H9 (cell line): ENCODE results near the gene RBKS. TPM values are rescaled to one million over a fixed set of nuclear protein-coding genes. Genes with fewer than 3 reads are reported as not detected.

Experiments used
- DNase-seq: peaks from one replicate; pipeline ENCODE4 v3.0.0-alpha.2; 2017
- H2AFZ ChIP-seq: one replicate; pipeline ENCODE4 v1.6.1; 2013; ENCODE audit warnings: mild to moderate bottlenecking, low read length, control low read depth, moderate library complexity
- H2AK5ac ChIP-seq: 2 replicates; pipeline ENCODE4 v1.6.1; 2013; ENCODE audit warnings: low read length, control low read depth, mixed read lengths; ENCODE audit not compliant: insufficient read length
- H2BK120ac ChIP-seq: one replicate; pipeline ENCODE4 v1.6.1; 2013; ENCODE audit warnings: low read depth, mild to moderate bottlenecking, low read length, control low read depth, inconsistent platforms; ENCODE audit not compliant: poor library complexity, severe bottlenecking
- H2BK12ac ChIP-seq: 2 replicates; pipeline ENCODE4 v1.6.1; 2013; ENCODE audit warnings: low read length, control low read depth, mixed read lengths, low read depth; ENCODE audit not compliant: insufficient read length
- H2BK15ac ChIP-seq: 2 replicates; pipeline ENCODE4 v1.6.1; 2013; ENCODE audit warnings: low read depth, low read length, control low read depth
- H2BK20ac ChIP-seq: one replicate; pipeline ENCODE4 v1.6.1; 2013; ENCODE audit warnings: low read depth, mild to moderate bottlenecking, low read length, control low read depth, inconsistent platforms; ENCODE audit not compliant: poor library complexity, severe bottlenecking
- H2BK5ac ChIP-seq: 2 replicates; pipeline ENCODE4 v1.6.1; 2013; ENCODE audit warnings: low read length, control low read depth, mixed read lengths; ENCODE audit not compliant: insufficient read length
- H3K14ac ChIP-seq: 2 replicates; pipeline ENCODE4 v1.6.1; 2013; ENCODE audit warnings: low read length, control low read depth; ENCODE audit not compliant: insufficient read depth
- H3K18ac ChIP-seq: 2 replicates; pipeline ENCODE4 v1.6.1; 2013; ENCODE audit warnings: low read depth, mild to moderate bottlenecking, mixed read lengths, low read length, control low read depth; ENCODE audit not compliant: insufficient read length
- H3K23ac ChIP-seq: 2 replicates; pipeline ENCODE4 v1.6.1; 2013; ENCODE audit warnings: low read length, control low read depth, mixed read lengths, low read depth; ENCODE audit not compliant: insufficient read length
- H3K23me2 ChIP-seq: 2 replicates; pipeline ENCODE4 v1.6.1; 2013; ENCODE audit warnings: low read depth, mild to moderate bottlenecking, mixed read lengths, low read length, control low read depth; ENCODE audit not compliant: insufficient read length, poor library complexity, severe bottlenecking
- H3K27ac ChIP-seq: 2 replicates; pipeline ENCODE4 v1.5.1; 2013; ENCODE audit warnings: low read length, control low read depth, mixed read lengths, low read depth; ENCODE audit not compliant: insufficient read length
- H3K27me3 ChIP-seq: 2 replicates; pipeline ENCODE4 v1.6.1; 2013; ENCODE audit warnings: low read length, control low read depth, inconsistent platforms; ENCODE audit not compliant: insufficient read depth
- H3K4ac ChIP-seq: 2 replicates; pipeline ENCODE4 v1.6.1; 2013; ENCODE audit warnings: low read depth, mild to moderate bottlenecking, control low read depth, inconsistent platforms, low read length, moderate library complexity
- H3K4me1 ChIP-seq: 2 replicates; pipeline ENCODE4 v1.6.1; 2013; ENCODE audit warnings: low read length, control low read depth, inconsistent platforms; ENCODE audit not compliant: insufficient read depth
- H3K4me2 ChIP-seq: 2 replicates; pipeline ENCODE4 v1.6.1; 2013; ENCODE audit warnings: low read length, control low read depth, mixed read lengths; ENCODE audit not compliant: insufficient read length, insufficient read depth
- H3K56ac ChIP-seq: 2 replicates; pipeline ENCODE4 v1.6.1; 2013; ENCODE audit warnings: low read depth, mild to moderate bottlenecking, mixed read lengths, low read length, control low read depth; ENCODE audit not compliant: insufficient read length
- H3K79me1 ChIP-seq: 2 replicates; pipeline ENCODE4 v1.6.1; 2013; ENCODE audit warnings: low read depth, mild to moderate bottlenecking, moderate library complexity, low read length, control low read depth, inconsistent platforms; ENCODE audit not compliant: insufficient read depth, poor library complexity, severe bottlenecking
- H3K79me2 ChIP-seq: 2 replicates; pipeline ENCODE4 v1.6.1; 2013; ENCODE audit warnings: low read length, control low read depth, inconsistent platforms; ENCODE audit not compliant: insufficient read depth
- H3K9ac ChIP-seq: 2 replicates; pipeline ENCODE4 v1.6.1; 2013; ENCODE audit warnings: low read length, control low read depth, mixed read lengths; ENCODE audit not compliant: insufficient read length; ENCODE audit errors: extremely low read depth
- H3K9me3 ChIP-seq: one replicate; pipeline ENCODE4 v1.6.1; 2013; ENCODE audit warnings: low read depth, low read length, inconsistent platforms; ENCODE audit not compliant: control insufficient read depth
- H3T11ph ChIP-seq: one replicate; pipeline ENCODE4 v1.6.1; 2013; ENCODE audit warnings: mild to moderate bottlenecking, low read length, control low read depth, inconsistent platforms
- H4K20me1 ChIP-seq: one replicate; pipeline ENCODE4 v1.6.1; 2013; ENCODE audit not compliant: control insufficient read depth, insufficient read length, insufficient read depth
- H4K5ac ChIP-seq: 2 replicates; pipeline ENCODE4 v1.6.1; 2013; ENCODE audit warnings: low read depth, mild to moderate bottlenecking, mixed read lengths, low read length, control low read depth; ENCODE audit not compliant: insufficient read length
- H4K8ac ChIP-seq: replicated peaks from 2 replicates; pipeline ENCODE4 v1.6.1; 2013; ENCODE audit warnings: low read length, control low read depth, mixed read lengths, low read depth; ENCODE audit not compliant: insufficient read length
- H4K91ac ChIP-seq: 2 replicates; pipeline ENCODE4 v1.6.1; 2013; ENCODE audit warnings: low read depth, mild to moderate bottlenecking, moderate library complexity, mixed read lengths, low read length, control low read depth; ENCODE audit not compliant: insufficient read length
- H3K27ac Mint-ChIP-seq, 3 experiments: 2 replicates in 2 of 3; 3 replicates in 1 of 3; pipeline ENCODE4 v1.8.0; 2020 to 2021; ENCODE audit warnings: mixed read lengths in 3 of 3, mild to moderate bottlenecking in 1 of 3, moderate library complexity in 1 of 3
- H3K27me3 Mint-ChIP-seq: 2 replicates; pipeline ENCODE4 v1.8.0; 2021; ENCODE audit warnings: low read depth, mild to moderate bottlenecking, moderate library complexity, mixed read lengths
- H3K36me3 Mint-ChIP-seq, 3 experiments: 2 replicates in 2 of 3; 3 replicates in 1 of 3; pipeline ENCODE4 v1.8.0; 2020 to 2021; ENCODE audit warnings: low read depth in 3 of 3, mixed read lengths in 3 of 3; ENCODE audit not compliant: insufficient read depth in 1 of 3
- H3K4me1 Mint-ChIP-seq, 2 experiments: 2 replicates each; pipeline ENCODE4 v1.8.0; 2020; ENCODE audit warnings: mixed read lengths in 2 of 2
- H3K4me3 Mint-ChIP-seq, 2 experiments: 2 replicates in 1 of 2; 3 replicates in 1 of 2; pipeline ENCODE4 v1.8.0; 2020 to 2021; ENCODE audit warnings: mild to moderate bottlenecking in 2 of 2, mixed read lengths in 2 of 2, moderate library complexity in 1 of 2
- H3K9me3 Mint-ChIP-seq, 2 experiments: 2 replicates in 1 of 2; 3 replicates in 1 of 2; pipeline ENCODE4 v1.8.0; 2020; ENCODE audit warnings: mild to moderate bottlenecking in 2 of 2, mixed read lengths in 2 of 2, moderate library complexity in 1 of 2
- CTCF ChIP-seq: fragments of 200-600 bp; sonication (generic); conservative IDR thresholded peaks from 3 replicates; pipeline ENCODE4 v1.8.0; 2021; ENCODE audit warnings: antibody characterized with exemption, mild to moderate bottlenecking
- WGBS: extraction: QIAGEN DNeasy Blood & Tissue Kit; methylation state at CpG from one replicate; pipeline ENCODE4 v1.1.7; 2013; ENCODE audit warnings: missing lambda C conversion rate, low lambda C conversion rate, mixed read lengths; ENCODE audit not compliant: insufficient read length; ENCODE audit errors: extremely low coverage; 5-methylcytosine and 5-hydroxymethylcytosine counted together
- total RNA-seq: library from RNA; stranded (reverse); gene quantifications from 2 replicates; pipeline ENCODE4 v1.2.1, GENCODE V29; 2021

RBKS gene
- total RNA-seq, 1 experiment from 2014 or later, result 2.3 TPM

GRCh38 chr2:27779417-27780055 lies 110.7 kb downstream of the RBKS start:
- no peak overlapping the region for H3K27ac ChIP-seq
- no peak overlapping the region for H2BK120ac ChIP-seq
- no peak overlapping the region for H3T11ph ChIP-seq
- Mint-ChIP-seq H3K36me3 (peaks cover 3 to 15% (median 15%) of the 10 kb centered on the region in 3 experiments), H3K27ac (0 out of 7 replicates have a peak overlapping the region, but pooled peaks of 1 of the 3 experiments have one; percentile 39), H3K4me3 (no peak overlapping the region), H3K4me1 (no peaks in the 10 kb centered on the region), H3K9me3 (no peaks in the 10 kb centered on the region), H3K27me3 (no peaks in the 10 kb centered on the region)
- no peak overlapping the region for H3K14ac ChIP-seq
- H3K79me2 ChIP-seq, result peaks cover 6% of the 10 kb centered on the region; the same call in 1 of the 2 replicates
- H3K18ac ChIP-seq, result no peak overlapping the region
- H3K4me2 ChIP-seq, result no peak overlapping the region
- H2AK5ac ChIP-seq, result no peak overlapping the region
- H2BK5ac ChIP-seq, result no peak overlapping the region
- H3K9me3 ChIP-seq, result no peaks in the 10 kb centered on the region
- H3K79me1 ChIP-seq, result peaks cover 3% of the 10 kb centered on the region
- no peak overlapping the region for H2BK20ac ChIP-seq
- H2BK15ac ChIP-seq, result no peak overlapping the region
- no peaks in the 10 kb centered on the region for H3K4me1 ChIP-seq
- no peaks in the 10 kb centered on the region for H3K23me2 ChIP-seq
- no CpG with 5 or more reads among the region's 5 CpGs for WGBS
- no peak overlapping the region for H3K9ac ChIP-seq
- H4K20me1 ChIP-seq, result no peaks in the 10 kb centered on the region
- TF ChIP-seq CTCF, result no peak
- H2BK12ac ChIP-seq, result no peak overlapping the region
- no peak for DNase-seq
- H3K27me3 ChIP-seq, result no peaks in the 10 kb centered on the region
- H3K56ac ChIP-seq, result no peak overlapping the region
- no peak overlapping the region for H4K8ac ChIP-seq
- H2AFZ ChIP-seq, result no peak overlapping the region
- no peak overlapping the region for H3K4ac ChIP-seq
- no peak overlapping the region for H4K5ac ChIP-seq
- H3K23ac ChIP-seq, result no peak overlapping the region
- H4K91ac ChIP-seq, result no peak overlapping the region
